ENCODE measurements around the gene HBG1.

GRCh38 chr11:5250543-5251204, 1.0 kb upstream of the HBG1 start:
- TF ChIP-seq POLR2AphosphoS5 (IDR thresholded peaks at IDR 0.05; ENCODE audit: low read depth, low read length) (no peak), POLR2A (IDR thresholded peaks at IDR 0.05; ENCODE audit: low read depth, low read length) (no peak), TAF1 (IDR thresholded peaks at IDR 0.05; ENCODE audit: borderline replicate concordance, low read depth, low read length) (no peak)
